Erythroblast (primary cell): Measurements from ENCODE around the gene TEX2.

Source experiments
- GATA1 ChIP-seq: IDR thresholded peaks from 2 replicates; pipeline ENCODE4 v1.6.1; 2011; ENCODE audit warnings: low read depth, mild to moderate bottlenecking, control low read depth, low read length, moderate library complexity
- POLR2A ChIP-seq: IDR thresholded peaks from 2 replicates; pipeline ENCODE4 v1.6.1; 2011; ENCODE audit warnings: mild to moderate bottlenecking, low read length

DNA sequence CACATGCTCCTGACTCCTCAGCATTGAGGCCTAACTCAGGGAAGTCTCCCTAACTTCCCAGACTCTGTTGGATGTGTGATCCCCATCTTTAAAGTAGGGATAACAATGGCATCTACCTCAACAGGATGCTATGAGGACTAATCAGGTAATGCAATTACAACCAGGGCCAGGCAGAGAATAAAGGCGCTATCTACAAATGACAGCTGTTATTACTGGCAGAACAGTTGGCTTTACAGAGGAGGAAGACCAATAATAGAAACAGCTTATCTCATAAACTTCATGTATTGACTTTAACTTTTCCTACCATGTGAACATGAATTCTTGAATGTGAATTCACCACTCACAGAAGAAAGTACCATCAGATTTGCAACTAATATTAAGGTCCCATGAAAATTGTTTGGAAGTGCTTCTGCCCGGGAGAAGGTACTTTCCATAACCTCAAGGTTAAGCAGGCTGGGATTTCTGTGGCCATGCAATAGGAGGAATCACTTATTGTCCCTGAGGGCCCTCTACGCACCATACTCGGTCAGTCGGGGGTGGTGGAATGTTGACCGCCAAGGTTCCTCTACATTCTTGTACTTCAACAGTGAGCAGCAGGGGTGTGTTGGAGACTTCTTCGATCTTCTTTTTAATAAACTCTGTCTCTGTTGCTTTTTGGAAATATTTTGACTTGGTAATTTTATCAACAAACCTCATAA is 110.5 kb downstream of the TEX2 start:
- TF ChIP-seq POLR2A (no peak), GATA1 (no peak)
